ENCODE data around the gene IMPACT.

The IMPACT gene

GRCh38 chr18:24421831-24422230 lies 4.6 kb upstream of the IMPACT start:
- DNase-seq (ENCODE audit: low read depth): no peak

GRCh38 chr18:24426073-24426397 lies 435 bp upstream of the IMPACT start:
- DNase-seq (ENCODE audit: low read depth): no peak

- no peak for DNase-seq (ENCODE audit: low read depth)
Observed at GRCh38 chr18:24427484-24427883, 1.0 kb downstream of the IMPACT start.

GRCh38 chr18:24428709-24429108 lies 2.2 kb downstream of the IMPACT start:
- DNase-seq (ENCODE audit: low read depth): no peak

GRCh38 chr18:24429188-24429587 lies 2.7 kb downstream of the IMPACT start:
- DNase-seq (ENCODE audit: low read depth): no peak

GRCh38 chr18:24432618-24433017 lies 6.1 kb downstream of the IMPACT start:
- DNase-seq (ENCODE audit: low read depth): no peak

- no peak for DNase-seq (ENCODE audit: low read depth)
Observed at GRCh38 chr18:24436939-24437338, 10.5 kb downstream of the IMPACT start.

GRCh38 chr18:24443870-24444269 lies 17.4 kb downstream of the IMPACT start:
- no peak for DNase-seq (ENCODE audit: low read depth)

- no peak for DNase-seq (ENCODE audit: low read depth)
Observed at GRCh38 chr18:24446453-24446852, 20.0 kb downstream of the IMPACT start.

- DNase-seq (ENCODE audit: low read depth): no peak
Observed at GRCh38 chr18:24446953-24447538, 20.6 kb downstream of the IMPACT start.

GRCh38 chr18:24447961-24448360 lies 21.5 kb downstream of the IMPACT start:
- no peak for DNase-seq (ENCODE audit: low read depth)

- no peak for DNase-seq (ENCODE audit: low read depth)
Observed at GRCh38 chr18:24456549-24456948, 30.1 kb downstream of the IMPACT start.

GRCh38 chr18:24459772-24460171 lies 33.3 kb downstream of the IMPACT start:
- DNase-seq (ENCODE audit: low read depth): no peak

- DNase-seq (ENCODE audit: low read depth): no peak
Observed at GRCh38 chr18:24460388-24460787, 33.9 kb downstream of the IMPACT start, which contains the start of gene HRH4. HRH4 (plus strand) TSS chr18:24460637; CDS start chr18:24460729, 92 bp downstream.

GRCh38 chr18:24461996-24462395 lies 35.5 kb downstream of the IMPACT start:
- no peak for DNase-seq (ENCODE audit: low read depth)

- DNase-seq (ENCODE audit: low read depth): no peak
Observed at GRCh38 chr18:24462838-24463775, 36.6 kb downstream of the IMPACT start.

- no peak for DNase-seq (ENCODE audit: low read depth)
Observed at GRCh38 chr18:24465486-24465885, 39.0 kb downstream of the IMPACT start.

- DNase-seq (ENCODE audit: low read depth): no peak
Observed at GRCh38 chr18:24466771-24467170, 40.3 kb downstream of the IMPACT start.

GRCh38 chr18:24470022-24470618 lies 43.6 kb downstream of the IMPACT start:
- DNase-seq (ENCODE audit: low read depth): no peak

GRCh38 chr18:24470805-24471204 lies 44.3 kb downstream of the IMPACT start:
- DNase-seq (ENCODE audit: low read depth): no peak

- DNase-seq (ENCODE audit: low read depth): no peak
Observed at GRCh38 chr18:24472591-24472990, 46.1 kb downstream of the IMPACT start.

GRCh38 chr18:24474406-24474805 lies 47.9 kb downstream of the IMPACT start:
- DNase-seq (ENCODE audit: low read depth): no peak

GRCh38 chr18:24475926-24476589 lies 49.6 kb downstream of the IMPACT start:
- no peak for DNase-seq (ENCODE audit: low read depth)

Measured in stimulated activated CD8-positive, alpha-beta memory T cell treated with anti-CD3 and anti-CD28 coated beads, Interleukin-12 subunit alpha, Interleukin-12 subunit beta, amount 100 ng/mL, for 4 hours (primary cell).